SK-N-SH treated with all-trans-retinoic acid at 6 μM for 48 hours (cell line): ENCODE results near the gene METTL2B.

Source experiments
- BACH2 ChIP-seq: fragments of 250-450 bp; sonication (Bioruptor Pico); IDR thresholded peaks from 2 replicates; pipeline ENCODE4 v1.9.0; 2021; ENCODE audit warnings: mild to moderate bottlenecking, borderline replicate concordance
- CREB5 ChIP-seq: fragments of 250-450 bp; sonication (Bioruptor Pico); IDR thresholded peaks from 2 replicates; pipeline ENCODE4 v1.5.1; 2020; ENCODE audit warnings: low read depth, mild to moderate bottlenecking, moderate library complexity
- GLIS3 ChIP-seq: fragments of 250-450 bp; sonication (Bioruptor Pico); IDR thresholded peaks from 2 replicates; pipeline ENCODE4 v1.5.0; 2020; ENCODE audit warnings: mild to moderate bottlenecking, moderate library complexity
- ISL1 ChIP-seq: fragments of 250-450 bp; sonication (Bioruptor Pico); IDR thresholded peaks from 2 replicates; pipeline ENCODE4 v2.1.2; 2022; ENCODE audit warnings: mild to moderate bottlenecking, moderate library complexity
- PPARA ChIP-seq: fragments of 250-450 bp; sonication (Bioruptor Pico); IDR thresholded peaks from 2 replicates; pipeline ENCODE4 v1.5.0; 2020; ENCODE audit warnings: mild to moderate bottlenecking, borderline replicate concordance
- RARB ChIP-seq: fragments of 250-450 bp; sonication (Bioruptor Pico); IDR thresholded peaks from 2 replicates; pipeline ENCODE4 v1.8.0; 2021; ENCODE audit warnings: mild to moderate bottlenecking, moderate library complexity
- SNAI2 ChIP-seq: fragments of 250-450 bp; sonication (Bioruptor Pico); IDR thresholded peaks from 2 replicates; pipeline ENCODE4 v1.5.0; 2020; ENCODE audit warnings: mild to moderate bottlenecking, moderate library complexity
- ZC3H10 ChIP-seq: fragments of 250-450 bp; sonication (Bioruptor Pico); IDR thresholded peaks from 2 replicates; pipeline ENCODE4 v1.5.1; 2021; ENCODE audit warnings: mild to moderate bottlenecking, moderate library complexity
- ZFP3 ChIP-seq: fragments of 250-450 bp; sonication (Bioruptor Pico); IDR thresholded peaks from 2 replicates; pipeline ENCODE4 v1.5.0; 2020; ENCODE audit warnings: mild to moderate bottlenecking, moderate library complexity
- ZFP30 ChIP-seq: fragments of 450-650 bp; formaldehyde crosslinking; IDR thresholded peaks from 2 replicates; pipeline ENCODE4 v1.5.0; 2022; ENCODE audit warnings: mild to moderate bottlenecking, moderate library complexity
- ZNF565 ChIP-seq: fragments of 450-650 bp; formaldehyde crosslinking; conservative IDR thresholded peaks from 2 replicates; pipeline ENCODE4 v1.5.0; 2020; ENCODE audit warnings: low read depth, mild to moderate bottlenecking, moderate library complexity
- TF ChIP-seq, protein P1 (sequence below): fragments of 250-450 bp; sonication (Bioruptor Pico); IDR thresholded peaks from 2 replicates; pipeline ENCODE4 v1.8.0; 2020; ENCODE audit warnings: mild to moderate bottlenecking, moderate library complexity, borderline replicate concordance
- TF ChIP-seq, protein P2 (sequence below): fragments of 250-450 bp; sonication (Bioruptor Pico); IDR thresholded peaks from 2 replicates; pipeline ENCODE4 v1.8.0; 2021; ENCODE audit warnings: low read depth, mild to moderate bottlenecking, moderate library complexity, borderline replicate concordance
- TF ChIP-seq, protein P3 (sequence below): fragments of 250-450 bp; sonication (Bioruptor Pico); IDR thresholded peaks from 2 replicates; pipeline ENCODE4 v1.5.0; 2020; ENCODE audit warnings: mild to moderate bottlenecking, moderate library complexity

DNA sequence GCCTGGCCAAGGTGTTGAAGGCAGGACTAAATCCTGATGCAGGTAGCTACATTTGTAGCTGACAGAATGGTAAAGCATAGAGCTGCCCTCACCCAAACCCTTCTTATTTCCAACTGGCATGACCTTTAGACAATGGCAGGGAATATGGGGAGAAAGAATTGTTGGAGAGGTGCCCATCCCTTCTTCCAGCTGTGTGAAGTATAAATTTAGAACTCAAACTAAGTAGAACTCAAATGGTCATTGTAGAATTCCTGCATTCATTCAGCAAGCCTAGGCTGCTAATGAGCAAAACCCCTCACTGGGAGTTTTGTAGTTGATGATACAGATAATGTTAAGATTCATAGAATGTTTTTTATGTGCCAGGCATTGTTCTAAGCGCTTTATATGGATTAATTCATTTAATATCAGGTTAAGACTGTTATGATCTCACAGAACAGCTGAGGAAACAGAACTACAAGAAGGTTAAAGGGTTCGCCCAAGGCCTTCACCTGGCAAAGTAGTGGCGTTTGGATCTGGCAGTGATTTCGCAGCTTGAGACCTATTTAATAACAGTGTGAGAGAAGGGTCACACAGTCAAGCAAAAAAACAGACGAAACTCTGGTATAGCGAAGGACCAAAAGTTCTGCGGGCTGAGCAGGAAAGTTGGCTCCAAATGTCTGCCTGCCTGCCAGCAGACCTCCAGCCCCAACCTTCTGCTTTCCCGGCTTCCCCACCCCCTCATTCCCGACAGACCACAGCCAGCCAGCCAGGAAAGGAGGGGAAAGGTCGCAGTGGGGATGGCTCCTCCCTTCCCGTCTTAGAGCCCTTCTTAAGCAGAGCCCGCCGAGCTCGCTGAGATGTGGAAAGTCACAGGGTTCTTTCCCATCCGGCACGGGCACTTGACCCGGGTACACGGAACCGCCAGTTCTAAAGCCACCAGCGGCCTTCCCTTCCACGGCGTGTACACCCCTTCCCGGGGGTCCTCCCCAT lies 22.4 kb upstream of the METTL2B start:
- TF ChIP-seq BACH2 (CRISPR knock-in tag) (no peak), RARB (no peak), SNAI2 (CRISPR knock-in tag) (no peak), ZFP3 (CRISPR knock-in tag) (no peak), GLIS3 (no peak), ZFP30 (CRISPR knock-in tag) (no peak), ZNF565 (CRISPR knock-in tag) (no peak), ISL1 (no peak), ZC3H10 (CRISPR knock-in tag) (no peak), PPARA (CRISPR knock-in tag) (no peak), CREB5 (CRISPR knock-in tag) (no peak)
- TF ChIP-seq, protein P1, sequence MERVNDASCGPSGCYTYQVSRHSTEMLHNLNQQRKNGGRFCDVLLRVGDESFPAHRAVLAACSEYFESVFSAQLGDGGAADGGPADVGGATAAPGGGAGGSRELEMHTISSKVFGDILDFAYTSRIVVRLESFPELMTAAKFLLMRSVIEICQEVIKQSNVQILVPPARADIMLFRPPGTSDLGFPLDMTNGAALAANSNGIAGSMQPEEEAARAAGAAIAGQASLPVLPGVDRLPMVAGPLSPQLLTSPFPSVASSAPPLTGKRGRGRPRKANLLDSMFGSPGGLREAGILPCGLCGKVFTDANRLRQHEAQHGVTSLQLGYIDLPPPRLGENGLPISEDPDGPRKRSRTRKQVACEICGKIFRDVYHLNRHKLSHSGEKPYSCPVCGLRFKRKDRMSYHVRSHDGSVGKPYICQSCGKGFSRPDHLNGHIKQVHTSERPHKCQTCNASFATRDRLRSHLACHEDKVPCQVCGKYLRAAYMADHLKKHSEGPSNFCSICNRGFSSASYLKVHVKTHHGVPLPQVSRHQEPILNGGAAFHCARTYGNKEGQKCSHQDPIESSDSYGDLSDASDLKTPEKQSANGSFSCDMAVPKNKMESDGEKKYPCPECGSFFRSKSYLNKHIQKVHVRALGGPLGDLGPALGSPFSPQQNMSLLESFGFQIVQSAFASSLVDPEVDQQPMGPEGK (CRISPR knock-in tag) = no peak
- TF ChIP-seq, protein P2, sequence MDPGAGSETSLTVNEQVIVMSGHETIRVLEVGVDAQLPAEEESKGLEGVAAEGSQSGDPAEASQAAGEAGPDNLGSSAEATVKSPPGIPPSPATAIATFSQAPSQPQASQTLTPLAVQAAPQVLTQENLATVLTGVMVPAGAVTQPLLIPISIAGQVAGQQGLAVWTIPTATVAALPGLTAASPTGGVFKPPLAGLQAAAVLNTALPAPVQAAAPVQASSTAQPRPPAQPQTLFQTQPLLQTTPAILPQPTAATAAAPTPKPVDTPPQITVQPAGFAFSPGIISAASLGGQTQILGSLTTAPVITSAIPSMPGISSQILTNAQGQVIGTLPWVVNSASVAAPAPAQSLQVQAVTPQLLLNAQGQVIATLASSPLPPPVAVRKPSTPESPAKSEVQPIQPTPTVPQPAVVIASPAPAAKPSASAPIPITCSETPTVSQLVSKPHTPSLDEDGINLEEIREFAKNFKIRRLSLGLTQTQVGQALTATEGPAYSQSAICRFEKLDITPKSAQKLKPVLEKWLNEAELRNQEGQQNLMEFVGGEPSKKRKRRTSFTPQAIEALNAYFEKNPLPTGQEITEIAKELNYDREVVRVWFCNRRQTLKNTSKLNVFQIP = no peak
- TF ChIP-seq, protein P3, sequence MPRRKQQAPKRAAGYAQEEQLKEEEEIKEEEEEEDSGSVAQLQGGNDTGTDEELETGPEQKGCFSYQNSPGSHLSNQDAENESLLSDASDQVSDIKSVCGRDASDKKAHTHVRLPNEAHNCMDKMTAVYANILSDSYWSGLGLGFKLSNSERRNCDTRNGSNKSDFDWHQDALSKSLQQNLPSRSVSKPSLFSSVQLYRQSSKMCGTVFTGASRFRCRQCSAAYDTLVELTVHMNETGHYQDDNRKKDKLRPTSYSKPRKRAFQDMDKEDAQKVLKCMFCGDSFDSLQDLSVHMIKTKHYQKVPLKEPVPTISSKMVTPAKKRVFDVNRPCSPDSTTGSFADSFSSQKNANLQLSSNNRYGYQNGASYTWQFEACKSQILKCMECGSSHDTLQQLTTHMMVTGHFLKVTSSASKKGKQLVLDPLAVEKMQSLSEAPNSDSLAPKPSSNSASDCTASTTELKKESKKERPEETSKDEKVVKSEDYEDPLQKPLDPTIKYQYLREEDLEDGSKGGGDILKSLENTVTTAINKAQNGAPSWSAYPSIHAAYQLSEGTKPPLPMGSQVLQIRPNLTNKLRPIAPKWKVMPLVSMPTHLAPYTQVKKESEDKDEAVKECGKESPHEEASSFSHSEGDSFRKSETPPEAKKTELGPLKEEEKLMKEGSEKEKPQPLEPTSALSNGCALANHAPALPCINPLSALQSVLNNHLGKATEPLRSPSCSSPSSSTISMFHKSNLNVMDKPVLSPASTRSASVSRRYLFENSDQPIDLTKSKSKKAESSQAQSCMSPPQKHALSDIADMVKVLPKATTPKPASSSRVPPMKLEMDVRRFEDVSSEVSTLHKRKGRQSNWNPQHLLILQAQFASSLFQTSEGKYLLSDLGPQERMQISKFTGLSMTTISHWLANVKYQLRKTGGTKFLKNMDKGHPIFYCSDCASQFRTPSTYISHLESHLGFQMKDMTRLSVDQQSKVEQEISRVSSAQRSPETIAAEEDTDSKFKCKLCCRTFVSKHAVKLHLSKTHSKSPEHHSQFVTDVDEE (CRISPR knock-in tag) = peak; percentile 46; the same call in 1 of the 2 replicates
